Measurements from ENCODE around the gene FOXN3.

- TF ChIP-seq CEBPB (IDR thresholded peaks at IDR 0.05) (no peak), CTCF (IDR thresholded peaks at IDR 0.05) (no peak), RAD21 (conservative IDR thresholded peaks at IDR 0.05 in 1 of 2, IDR thresholded peaks at IDR 0.05 in 1 of 2) (no peak), CHD2 (IDR thresholded peaks at IDR 0.05; ENCODE audit: low read length, partially characterized antibody) (no peak), POLR2A (IDR thresholded peaks at IDR 0.05; ENCODE audit: low read length) (no peak)
Measured at GRCh38 chr14:89407856-89408255, 9.2 kb downstream of the FOXN3 start.
